HG03378 (cell line): ENCODE data around the gene USP47.

Experiments
- ATAC-seq: cut with Tn5 transposase; IDR thresholded peaks from one replicate; pipeline ENCODE4 v1.9.1; 2021; ENCODE audit warnings: mild to moderate bottlenecking, moderate library complexity; ENCODE audit not compliant: unreplicated experiment

The USP47 gene

DNA sequence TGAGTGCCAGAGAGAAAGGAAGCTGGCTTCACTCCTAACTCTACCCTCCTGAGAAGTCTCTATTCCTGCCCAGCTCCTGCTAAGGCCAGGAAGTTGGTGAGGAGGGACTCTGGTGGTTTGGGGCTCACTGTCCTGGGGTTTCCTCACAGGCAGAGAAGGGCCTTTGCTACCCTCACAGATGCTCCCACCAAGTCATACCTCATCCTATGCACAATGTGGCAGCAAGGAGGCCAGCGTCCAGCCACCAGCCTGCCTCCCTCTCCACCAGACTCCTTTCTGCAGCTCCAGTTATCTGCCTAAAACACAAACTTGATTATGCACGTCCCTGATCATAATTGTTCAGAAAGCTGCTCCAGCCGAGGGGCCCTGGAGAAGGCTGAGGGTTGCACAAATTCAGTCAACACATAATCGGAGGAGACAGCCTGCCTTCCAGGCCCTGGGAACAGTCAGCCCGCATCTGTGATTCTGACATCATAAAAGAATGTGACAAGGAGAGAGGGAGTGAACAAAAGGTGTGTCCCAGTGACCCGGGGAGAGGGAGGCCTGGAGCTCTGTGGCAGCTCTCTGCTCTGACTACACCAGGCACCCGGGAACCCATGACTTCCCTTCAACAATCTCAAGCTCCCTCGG is 137.8 kb downstream of the USP47 start:
- ATAC-seq, result no peak

GRCh38 chr11:11980200-11980599 is 138.4 kb downstream of the USP47 start:
- ATAC-seq, result no peak

GRCh38 chr11:11980841-11981308 is 139.1 kb downstream of the USP47 start:
- no peak for ATAC-seq

DNA sequence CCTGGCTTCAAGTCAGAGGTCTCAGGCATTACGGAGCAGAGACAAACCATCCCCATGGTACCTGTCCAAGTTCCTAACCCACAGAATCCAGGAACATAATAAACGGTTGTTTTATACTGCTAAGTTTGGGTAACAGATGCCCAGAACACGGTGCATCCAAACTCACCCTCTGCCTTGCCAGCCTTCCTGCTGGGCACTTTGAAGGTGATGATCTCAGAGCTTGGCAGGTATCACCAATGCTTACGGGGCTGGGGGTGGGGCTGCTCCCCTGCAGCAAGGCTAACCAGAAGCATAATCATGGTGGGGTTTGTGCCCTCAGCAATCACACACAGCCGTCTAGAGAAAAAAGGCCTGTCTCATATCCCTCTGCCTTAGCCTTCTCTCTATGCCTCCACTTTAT is 139.6 kb downstream of the USP47 start:
- no peak for ATAC-seq

DNA sequence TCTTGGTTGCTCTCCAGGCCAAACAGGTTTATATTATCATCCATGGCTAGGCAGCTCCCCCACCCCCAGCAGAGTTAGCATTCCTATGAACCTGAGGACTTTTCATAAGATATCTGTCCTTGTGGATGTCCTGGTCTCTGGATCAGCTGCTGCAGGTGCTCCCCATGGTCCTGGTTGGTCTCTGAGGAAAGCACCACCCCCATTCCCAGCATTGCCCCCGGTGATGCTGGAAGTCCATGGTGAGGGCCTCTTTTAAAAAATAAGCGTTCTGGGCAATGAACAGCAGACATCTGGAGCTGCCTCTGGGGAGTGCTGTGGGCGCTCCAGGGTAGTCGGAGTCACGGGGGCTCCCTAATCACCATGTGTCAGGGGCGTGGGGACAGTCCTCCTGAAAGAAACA is 140.1 kb downstream of the USP47 start:
- no peak for ATAC-seq

- ATAC-seq, result no peak
These were observed 140.7 kb downstream of the USP47 start for GRCh38 chr11:11982461-11982860.

- no peak for ATAC-seq
These were observed 141.2 kb downstream of the USP47 start for GRCh38 chr11:11982975-11983374.

DNA sequence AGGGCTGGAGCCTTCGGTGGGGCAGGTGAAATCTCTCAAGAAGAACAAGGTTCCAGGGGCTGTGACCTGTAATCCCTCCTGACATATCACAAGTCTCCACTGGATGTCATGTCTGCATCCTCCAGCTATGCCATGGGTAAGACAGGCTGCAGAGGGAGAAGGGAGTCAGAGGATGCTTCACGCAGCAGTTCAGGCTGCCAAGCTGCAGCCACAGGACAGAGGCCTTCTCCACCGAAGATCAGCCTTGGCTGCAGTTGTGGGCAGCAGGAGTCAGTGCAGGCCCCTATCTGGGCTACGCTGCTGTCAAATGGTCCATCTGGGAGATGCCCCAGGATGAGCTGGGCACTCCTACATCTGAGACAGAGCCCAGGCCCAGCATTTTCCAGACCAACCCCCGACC is 141.7 kb downstream of the USP47 start:
- no peak for ATAC-seq

DNA sequence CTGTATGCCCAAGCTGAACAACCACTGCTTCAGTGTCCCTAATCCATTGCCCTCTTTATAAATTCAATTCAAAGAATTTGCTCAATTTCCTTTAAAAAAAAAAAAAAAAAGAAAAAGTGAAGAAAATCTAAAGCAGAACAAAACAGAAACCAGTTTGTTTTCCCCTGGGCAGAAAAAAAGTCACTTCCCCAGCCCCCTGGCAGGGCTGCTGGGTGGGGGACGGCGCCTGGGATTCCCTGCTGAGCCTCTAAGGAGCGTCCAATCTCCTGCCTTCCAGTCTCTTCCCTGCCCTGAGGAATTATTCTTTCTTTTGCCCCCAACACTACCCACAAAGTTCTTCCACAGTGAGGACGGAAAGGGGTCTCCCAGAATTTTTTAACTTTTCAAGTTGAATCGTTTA is 142.8 kb downstream of the USP47 start:
- no peak for ATAC-seq

DNA sequence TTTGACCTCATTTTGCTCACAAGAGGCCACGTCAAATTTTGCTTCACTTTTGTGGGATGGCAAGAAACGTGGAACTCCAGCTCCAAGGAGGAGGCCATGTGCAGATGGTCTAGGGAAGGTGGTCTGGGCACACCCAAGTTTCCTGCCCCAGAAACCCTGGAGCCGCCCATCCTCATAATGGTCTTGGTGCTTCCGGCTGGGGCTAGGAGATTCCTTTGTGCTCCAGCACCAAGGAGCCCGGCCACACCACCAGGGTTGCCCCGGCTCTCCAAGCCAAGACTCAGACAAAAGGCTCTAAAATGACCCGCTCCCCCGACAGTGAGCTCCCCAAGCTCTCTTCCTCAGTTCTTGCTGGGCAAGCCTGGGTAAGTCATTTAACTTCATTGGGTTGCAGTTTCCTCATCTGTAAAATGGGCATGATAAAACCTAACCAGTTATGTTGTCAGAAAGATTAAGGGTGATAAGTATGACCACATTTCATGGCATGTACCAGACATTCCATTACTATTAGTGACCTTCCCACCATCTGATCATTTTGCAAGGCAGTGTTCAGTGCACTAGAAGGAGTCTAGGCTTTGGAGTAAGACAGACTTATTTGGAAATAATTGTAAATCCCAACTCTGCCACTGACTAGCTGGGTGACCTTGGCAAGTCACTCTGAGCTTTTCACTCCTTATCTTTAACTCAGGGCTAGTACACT is 143.4 kb downstream of the USP47 start:
- ATAC-seq, result no peak

DNA sequence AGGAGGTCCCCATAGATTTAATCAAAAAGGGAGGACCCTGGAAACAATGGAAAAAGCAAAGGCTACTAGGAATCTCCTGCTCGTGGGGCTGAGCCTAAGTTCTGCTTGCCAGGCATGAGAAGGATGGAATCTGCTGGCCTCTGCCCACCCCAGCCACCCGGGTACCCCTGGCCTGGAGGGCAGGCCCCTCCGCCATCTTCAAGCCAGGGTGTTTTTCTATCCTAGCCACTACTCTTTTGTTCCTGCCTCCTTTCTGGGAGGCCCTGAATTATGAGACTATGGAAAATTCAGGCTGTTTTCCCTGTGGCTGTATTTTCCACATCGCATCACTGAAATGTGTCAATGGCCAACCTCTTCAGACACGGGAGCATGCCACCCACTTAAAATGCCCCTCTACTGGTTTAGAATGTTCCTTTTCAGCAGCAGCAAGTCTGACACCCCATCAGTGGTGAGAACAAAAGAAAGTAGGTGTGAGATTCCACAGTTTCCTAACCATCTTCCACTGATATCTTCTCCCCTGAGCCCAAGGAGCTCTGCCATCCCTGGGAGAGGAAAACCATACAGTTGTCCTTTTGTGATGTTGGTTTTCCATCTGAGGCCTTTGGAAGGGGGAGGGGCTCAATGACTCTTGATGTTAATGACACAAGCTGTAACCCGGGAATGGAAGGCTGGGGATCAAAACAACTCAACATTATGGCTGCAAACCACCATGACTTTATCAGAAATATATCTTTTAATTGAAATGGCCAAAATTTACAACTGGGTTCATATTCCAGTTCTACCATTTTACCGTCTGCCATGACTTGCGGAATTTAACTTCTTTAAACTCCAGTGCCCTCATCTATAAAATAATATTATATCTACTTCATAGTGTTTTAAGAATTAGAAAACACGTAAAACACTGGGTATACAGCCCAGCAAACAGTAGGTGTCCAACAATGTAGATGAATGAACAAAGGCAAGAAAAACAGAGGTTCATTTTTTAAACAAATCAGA is 144.5 kb downstream of the USP47 start:
- no peak for ATAC-seq

DNA sequence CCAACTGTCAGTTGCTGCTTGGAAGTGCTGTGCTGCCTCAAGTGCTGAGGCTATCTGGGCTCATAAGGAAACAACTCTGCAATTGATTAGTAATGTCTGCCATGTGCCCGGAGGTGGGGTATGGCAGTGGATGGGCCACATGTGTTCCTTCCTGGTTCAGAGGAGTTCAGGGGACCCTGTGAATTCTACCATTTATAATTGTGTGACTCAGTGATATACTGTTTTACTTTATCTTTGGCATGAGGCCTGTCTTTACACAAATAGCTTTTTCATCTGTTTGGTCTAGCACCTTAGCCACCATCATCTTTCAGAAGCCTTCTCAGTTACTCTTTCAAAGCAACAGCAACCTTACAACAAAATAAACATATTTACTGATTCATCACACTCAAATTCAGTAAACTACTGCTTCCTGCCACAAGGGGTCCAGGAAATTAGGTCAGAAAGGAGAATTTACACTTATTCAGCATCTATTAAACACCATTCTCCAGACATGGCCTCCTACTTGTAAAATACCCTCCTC is 145.8 kb downstream of the USP47 start:
- no peak for ATAC-seq

- no peak for ATAC-seq
These were observed 146.4 kb downstream of the USP47 start for GRCh38 chr11:11988099-11988651.

- no peak for ATAC-seq
These were observed 147.0 kb downstream of the USP47 start for GRCh38 chr11:11988681-11989261.

DNA sequence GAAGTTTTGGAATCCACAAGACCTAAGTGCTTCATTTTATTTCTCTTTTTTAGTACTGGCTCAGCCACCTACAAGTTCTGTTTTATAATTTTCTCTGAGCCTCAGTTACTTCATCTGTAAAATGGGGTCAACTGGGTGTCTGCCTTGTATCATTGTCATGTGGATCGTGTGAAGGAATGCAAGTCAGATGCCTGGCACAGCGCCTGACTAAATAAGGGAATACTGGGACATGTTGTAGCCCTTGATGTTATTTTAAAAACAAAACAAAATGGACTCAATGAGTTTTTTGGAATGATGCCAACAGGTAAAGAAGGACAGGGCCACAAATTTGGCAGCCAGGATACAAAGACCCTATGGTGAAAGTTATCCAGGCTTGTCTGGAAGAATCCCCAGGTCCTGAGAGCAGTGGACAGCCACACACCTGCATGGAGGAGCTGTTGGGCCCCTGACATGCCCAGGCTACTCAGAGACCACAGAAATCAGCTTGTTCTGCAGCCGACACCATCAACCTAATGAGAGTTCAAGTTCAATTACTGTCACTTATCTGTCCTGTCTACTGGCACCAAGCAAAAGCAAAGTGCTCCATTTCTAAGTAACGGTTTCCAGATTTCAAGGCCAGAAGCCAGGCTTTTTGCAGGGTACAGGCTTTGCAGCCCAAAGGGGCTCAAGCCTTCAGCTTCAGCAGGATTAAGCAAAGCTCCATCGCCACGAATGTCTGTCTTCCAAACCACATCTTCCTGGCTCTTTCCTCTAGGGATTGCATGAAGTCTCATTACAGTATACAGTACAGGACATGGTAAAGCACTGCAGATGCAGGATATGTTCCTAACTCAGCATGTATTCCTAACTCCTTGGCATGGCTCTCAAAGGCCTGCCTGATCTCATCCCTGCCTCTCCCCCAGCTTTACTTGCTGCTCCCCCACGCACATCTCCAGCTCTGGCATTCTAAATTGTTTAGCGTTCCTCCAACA is 148.3 kb downstream of the USP47 start:
- no peak for ATAC-seq

- no peak for ATAC-seq
These were observed 150.8 kb downstream of the USP47 start for GRCh38 chr11:11992257-11993212.

GRCh38 chr11:11993839-11994238 is 152.1 kb downstream of the USP47 start:
- no peak for ATAC-seq

DNA sequence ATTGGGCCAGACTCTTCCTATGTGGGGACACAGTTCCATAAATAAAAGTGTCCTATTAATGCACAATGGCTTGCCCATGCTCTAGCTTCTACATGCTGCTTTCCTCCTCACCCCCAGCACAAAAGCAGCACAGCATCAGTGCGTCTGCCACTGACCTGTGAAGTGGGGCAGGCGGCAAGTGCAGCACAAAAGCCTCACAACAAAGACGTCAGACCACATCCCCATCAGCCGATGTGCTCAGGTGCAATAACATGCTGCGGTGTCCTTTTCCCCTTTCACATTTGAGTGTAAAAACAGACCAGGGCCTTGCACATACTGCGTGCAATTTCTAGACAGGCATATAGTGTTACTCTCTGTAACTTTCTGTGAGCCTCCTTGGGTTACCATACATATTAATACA is 153.8 kb downstream of the USP47 start:
- no peak for ATAC-seq
